Endothelial cell of umbilical vein (primary cell): Measurements from ENCODE around the gene TMEM239. TPM values are rescaled to one million over a fixed set of nuclear protein-coding genes. Genes with fewer than 3 reads are reported as not detected.

ENCODE experiments used
- BruUV-seq: library from RNA; stranded (reverse); fragments of 400-500 nt; replicated peaks from 2 replicates; lab custom pipeline; 2021; lab: Mats Ljungman, UMichigan
- CTCF ChIA-PET: fragments of 300-600, 350-600 bp; sonication (Branson Sonifier 250); formaldehyde crosslinking; loops from one replicate; lab custom pipeline; 2021; ENCODE audit warnings: antibody characterized with exemption, inconsistent platforms; lab: Charles Lee
- POLR2A ChIA-PET: fragments of 300-600, 350-600 bp; sonication (Branson Sonifier 250); formaldehyde crosslinking; loops from one replicate; lab custom pipeline; 2021; ENCODE audit warnings: antibody characterized with exemption, inconsistent platforms; lab: Charles Lee
- DNase-seq: peaks from one replicate; pipeline ENCODE4 v3.0.0-alpha.2; 2011; ENCODE audit warnings: low read depth, low spot score
- FAIRE-seq: peaks from 2 replicates; lab custom pipeline; 2011; peaks lifted over from hg19 to GRCh38; lab: Jason Lieb, UNC
- H2AFZ ChIP-seq: 2 replicates; pipeline ENCODE4 v1.6.0; 2012; ENCODE audit warnings: low read depth, low read length, control low read depth, inconsistent platforms
- H3K27ac ChIP-seq: 2 replicates; pipeline ENCODE4 v1.5.1; 2011; ENCODE audit warnings: low read depth, mild to moderate bottlenecking, control low read depth, low read length, moderate library complexity; ENCODE audit not compliant: insufficient read depth
- H3K27me3 ChIP-seq, 2 experiments: 2 replicates each; pipeline versions ENCODE4 v1.6.0 to v1.6.1; 2011; ENCODE audit warnings: low read length in 2 of 2, mixed read lengths in 1 of 2; ENCODE audit not compliant: control insufficient read depth in 2 of 2, insufficient read depth in 2 of 2
- H3K36me3 ChIP-seq, 2 experiments: 2 replicates in 1 of 2; 3 replicates in 1 of 2; pipeline ENCODE4 v1.5.1; 2011; ENCODE audit warnings: low read length in 2 of 2, mild to moderate bottlenecking in 1 of 2, moderate library complexity in 1 of 2; ENCODE audit not compliant: control insufficient read depth in 2 of 2, insufficient read depth in 2 of 2; ENCODE audit errors: extremely low read depth in 1 of 2
- H3K4me1 ChIP-seq: 3 replicates; pipeline ENCODE4 v1.5.1; 2011; ENCODE audit warnings: mild to moderate bottlenecking, low read length; ENCODE audit not compliant: control insufficient read depth, insufficient read depth; ENCODE audit errors: extremely low read depth
- H3K4me2 ChIP-seq: 2 replicates; pipeline ENCODE4 v1.6.1; 2011; ENCODE audit warnings: low read length, control low read depth, mixed read lengths; ENCODE audit not compliant: insufficient read depth
- H3K4me3 ChIP-seq, 3 experiments: fragments of 200-600 bp in 1 of 3; sonication (generic), shearing (Covaris generic) in 1 of 3; replicated peaks in 1 of 3; 2 replicates each; pipeline ENCODE4 v1.5.1; 2011 to 2016; ENCODE audit warnings: control low read depth in 3 of 3, low read length in 3 of 3, mild to moderate bottlenecking in 2 of 3, inconsistent platforms in 1 of 3, low read depth in 1 of 3, moderate library complexity in 1 of 3; ENCODE audit not compliant: insufficient read depth in 1 of 3
- H3K79me2 ChIP-seq: 2 replicates; pipeline ENCODE4 v1.6.0; 2012; ENCODE audit warnings: low read length, inconsistent platforms; ENCODE audit not compliant: control insufficient read depth, insufficient read depth
- H3K9ac ChIP-seq: replicated peaks from 2 replicates; pipeline ENCODE3; 2011; ENCODE audit warnings: low read length, control low read depth; ENCODE audit not compliant: insufficient read depth; ENCODE audit errors: extremely low read depth
- H3K9me1 ChIP-seq: replicated peaks from 3 replicates; pipeline ENCODE4 v1.6.0; 2011; ENCODE audit warnings: mild to moderate bottlenecking, low read length; ENCODE audit not compliant: control insufficient read depth, insufficient read depth; ENCODE audit errors: extremely low read depth
- H3K9me3 ChIP-seq: replicated peaks from 2 replicates; pipeline ENCODE4 v1.5.1; 2012; ENCODE audit warnings: low read length, inconsistent platforms; ENCODE audit not compliant: control insufficient read depth, insufficient read depth
- H4K20me1 ChIP-seq: replicated peaks from 2 replicates; pipeline ENCODE3; 2011; ENCODE audit warnings: mild to moderate bottlenecking, low read length; ENCODE audit not compliant: control insufficient read depth, insufficient read depth; ENCODE audit errors: extremely low read depth
- EZH2 ChIP-seq: IDR thresholded peaks from 2 replicates; pipeline ENCODE4 v1.6.1; 2012; ENCODE audit warnings: borderline replicate concordance, low read depth, mild to moderate bottlenecking, moderate library complexity, low read length, inconsistent platforms; ENCODE audit not compliant: severe bottlenecking
- FOS ChIP-seq: IDR thresholded peaks from 2 replicates; pipeline ENCODE4 v1.6.1; 2011; ENCODE audit warnings: mild to moderate bottlenecking, low read length, moderate library complexity, borderline replicate concordance; ENCODE audit not compliant: insufficient read depth
- GATA2 ChIP-seq: IDR thresholded peaks from 2 replicates; pipeline ENCODE4 v1.7.0; 2011; ENCODE audit warnings: low read depth, mild to moderate bottlenecking, moderate library complexity, mixed read lengths, low read length; ENCODE audit not compliant: insufficient read length, insufficient read depth
- MYC ChIP-seq: IDR thresholded peaks from one replicate; pipeline ENCODE4 v1.6.1; 2011; ENCODE audit warnings: mild to moderate bottlenecking, low read depth, low read length
- POLR2A ChIP-seq: IDR thresholded peaks from 2 replicates; pipeline ENCODE4 v1.6.1; 2012; ENCODE audit warnings: low read depth, mild to moderate bottlenecking, control low read depth, low read length
- POLR2AphosphoS5 ChIP-seq: IDR thresholded peaks from 2 replicates; pipeline ENCODE4 v1.6.1; 2012; ENCODE audit warnings: low read depth, mild to moderate bottlenecking, control low read depth, low read length, moderate library complexity; ENCODE audit not compliant: insufficient read depth
- dilution Hi-C: fragments of 300-500 bp; cut with MboI; formaldehyde crosslinking; loops from one replicate; pipeline ENCODE4 v1.15.0; 2019; ENCODE audit warnings: low sequenced_read_pairs; ENCODE audit not compliant: extremely low pct_ligation_motif_present
- intact Hi-C: fragments of 100-400 bp; cut with micrococcal nuclease; formaldehyde crosslinking; loops from one replicate; pipeline ENCODE4 v1.10.0; 2022
- polyA plus RNA-seq, 4 experiments: library from polyadenylated mRNA; depleted of rRNA in 3 of 4; stranded (reverse) in 3 of 4; unstranded in 1 of 4; fragments of >200 nt; gene quantifications; 2 replicates each; pipeline versions ENCODE4 v1.2.1 to v1.2.3, GENCODE V29; 2011 to 2012; ENCODE audit warnings: missing spikeins in 1 of 4
- total RNA-seq: library from RNA; stranded (reverse); gene quantifications from 2 replicates; pipeline ENCODE4 v1.2.3, GENCODE V29; 2021
- TF ChIP-seq, protein P1 (sequence below): IDR thresholded peaks from 2 replicates; pipeline ENCODE4 v1.6.1; 2011; ENCODE audit not compliant: insufficient read depth, insufficient read length

The TMEM239 gene
- total and polyA plus RNA-seq, 2 donors (not counting 3 experiments of a cell fraction or from before 2014, with no cell fraction given), result not detected

GRCh38 chr20:2847802-2848201 lies 31.6 kb downstream of the TMEM239 start:
- ChIA-PET CTCF (interaction anchor here (5.5 kb wide), 1 partner anchor 92 kb away, joined by 171 read pairs; no protein-coding TSS in a partner anchor), POLR2A (no interaction called here)

DNA sequence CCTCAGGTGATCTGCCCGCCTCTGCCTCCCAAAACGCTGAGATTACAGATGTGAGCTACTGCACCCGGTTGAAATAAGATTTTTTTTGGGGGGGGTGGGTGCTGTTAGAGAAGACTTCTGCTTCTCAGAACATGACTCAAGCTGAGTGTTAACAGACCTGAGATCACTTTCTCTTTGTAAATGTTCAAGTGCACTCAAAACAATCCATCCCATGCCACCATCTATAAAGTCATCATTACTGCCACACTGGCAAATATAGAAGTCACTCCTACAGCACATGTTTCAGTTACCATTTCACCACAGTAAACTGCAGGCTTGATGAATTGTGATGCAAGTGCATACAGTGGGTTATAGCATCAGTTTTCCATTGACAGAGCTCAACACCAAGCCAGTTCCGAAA lies 33.4 kb downstream of the TMEM239 start:
- Histone ChIP-seq H3K27me3 (no peaks in the 10 kb centered on the region), H2AFZ (no peak overlapping the region), H3K79me2 (no peaks in the 10 kb centered on the region), H3K4me2 (no peak overlapping the region), H3K36me3 (no peaks in the 10 kb centered on the region), H3K9me1 (no peaks in the 10 kb centered on the region), H3K4me1 (no peaks in the 10 kb centered on the region), H4K20me1 (no peaks in the 10 kb centered on the region), H3K9me3 (no peaks in the 10 kb centered on the region), H3K27ac (no peak overlapping the region), H3K4me3 (no peak overlapping the region), H3K9ac (no peak overlapping the region)
- BruUV-seq, result no TSS peak
- TF ChIP-seq, protein P1, sequence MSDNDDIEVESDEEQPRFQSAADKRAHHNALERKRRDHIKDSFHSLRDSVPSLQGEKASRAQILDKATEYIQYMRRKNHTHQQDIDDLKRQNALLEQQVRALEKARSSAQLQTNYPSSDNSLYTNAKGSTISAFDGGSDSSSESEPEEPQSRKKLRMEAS, result no peak
- TF ChIP-seq FOS (no peak), EZH2 (no peak), POLR2A (no peak)
- POLR2A ChIA-PET, result no interaction called here
- CTCF ChIA-PET, result interaction anchor here (1.2 to 5.5 kb wide), 3 partner anchors 21 to 106 kb away, joined by 3 to 171 read pairs (median 5); no protein-coding TSS in a partner anchor
- no peak for FAIRE-seq
- intact Hi-C loops (no loop called here), dilution Hi-C loops (no loop called here)
- DNase-seq, result no peak

More at GRCh38 chr20:2847802-2848201, 31.6 kb downstream of the TMEM239 start:
- Histone ChIP-seq H3K4me1 (no peaks in the 10 kb centered on the region), H3K9ac (no peak overlapping the region), H3K27ac (no peak overlapping the region), H3K27me3 (no peaks in the 10 kb centered on the region), H4K20me1 (no peaks in the 10 kb centered on the region), H3K36me3 (no peaks in the 10 kb centered on the region), H3K4me3 (no peak overlapping the region), H3K9me1 (no peaks in the 10 kb centered on the region), H2AFZ (no peak overlapping the region), H3K4me2 (no peak overlapping the region), H3K79me2 (no peaks in the 10 kb centered on the region), H3K9me3 (no peaks in the 10 kb centered on the region)
- intact Hi-C loops (no loop called here), dilution Hi-C loops (no loop called here)
- DNase-seq (no peak), FAIRE-seq (no peak)
- BruUV-seq, result no TSS peak
- TF ChIP-seq MYC, result no peak
- no peak for TF ChIP-seq POLR2AphosphoS5
- TF ChIP-seq EZH2, result no peak
- no peak for TF ChIP-seq GATA2
- TF ChIP-seq, protein P1, result no peak
